ENCODE results near the gene FUT7. TPM values are rescaled to one million over a fixed set of nuclear protein-coding genes. Genes with fewer than 3 reads are reported as not detected.

The FUT7 gene
- total and polyA plus RNA-seq, 9 of the 15 experiments (the other 6 are each of a cell fraction or from before 2014, with no cell fraction given), result not detected

GRCh38 chr9:137002646-137003041 lies 29.2 kb downstream of the FUT7 start:
- FAIRE-seq (no peak), ATAC-seq (no peak), DNase-seq (ENCODE audit: extremely low read depth in 1 of 4, low spot score in 3 of 4) (no peak)
- Histone ChIP-seq H2AFZ (ENCODE audit: low read depth, low read length) (no peak overlapping the region), H3K27me3 (ENCODE audit: control insufficient read depth in 2 of 2, insufficient read depth in 2 of 2, low read length in 2 of 2) (no peaks in the 10 kb centered on the region), H3K4me2 (ENCODE audit: insufficient read depth, low read length) (no peak overlapping the region), H3K36me3 (ENCODE audit: control insufficient read depth, insufficient read depth, low read length) (no peaks in the 10 kb centered on the region), H3K27ac (ENCODE audit: extremely low read depth, low read depth, low read length) (no peak overlapping the region), H4K20me1 (replicated peaks; ENCODE audit: control insufficient read depth, insufficient read depth, low read length) (no peaks in the 10 kb centered on the region), H3K4me1 (replicated peaks in 1 of 2; ENCODE audit: control insufficient read depth in 2 of 2, insufficient read depth in 2 of 2, low read length in 2 of 2) (peaks cover 3 to 34% of the 10 kb centered on the region in 2 experiments; a peak in 3 of 5 replicates), H3K9me1 (ENCODE audit: control insufficient read depth, insufficient read depth, low read length) (no peaks in the 10 kb centered on the region), H3K79me2 (ENCODE audit: control insufficient read depth, insufficient read depth, low read length) (no peaks in the 10 kb centered on the region), H3K9ac (ENCODE audit: insufficient read depth in 1 of 2, low read depth in 2 of 2, low read length in 2 of 2) (peak overlapping the region in 1 of 2 experiments; percentile 61; a peak in 2 of 4 replicates), H3K4me3 (no peak overlapping the region), H3K9me3 (replicated peaks; ENCODE audit: control insufficient read depth, insufficient read depth, low read depth, low read length) (0 out of 2 replicates have a peak, but pooled peaks cover 1% of the 10 kb centered on the region)
- ChIA-PET POLR2A (interaction anchor here (0.6 kb wide), 1 partner anchor 50 kb away, joined by 3 read pairs; no protein-coding TSS in a partner anchor), CTCF (ENCODE audit: low intra/inter-chr PET ratio) (no interaction called here)
- no peak for TF ChIP-seq DMBX1 (CRISPR knock-in tag; IDR thresholded peaks at IDR 0.05; ENCODE audit: borderline replicate concordance)
- no peak for TF ChIP-seq CLOCK (CRISPR knock-in tag; IDR thresholded peaks at IDR 0.05; ENCODE audit: borderline replicate concordance)
- no peak for TF ChIP-seq YY1 (IDR thresholded peaks at IDR 0.05; ENCODE audit: borderline replicate concordance in 1 of 3, control insufficient read depth in 1 of 3, extremely low read depth in 1 of 3, insufficient read depth in 3 of 3, insufficient read length in 1 of 3, insufficient replicate concordance in 2 of 3, low read depth in 1 of 3, low read length in 2 of 3)
- TF ChIP-seq NFIX (CRISPR knock-in tag; IDR thresholded peaks at IDR 0.05; ENCODE audit: low read depth), result no peak
- TF ChIP-seq ETS1 (conservative IDR thresholded peaks at IDR 0.05; ENCODE audit: control insufficient read depth, low read depth, low read length), result no peak
- TF ChIP-seq ZNF507 (tag; conservative IDR thresholded peaks at IDR 0.05), result no peak
- no peak for TF ChIP-seq MLX (CRISPR knock-in tag; conservative IDR thresholded peaks at IDR 0.05)
- no peak for TF ChIP-seq FOXA3 (CRISPR knock-in tag; conservative IDR thresholded peaks at IDR 0.05 in 1 of 2, IDR thresholded peaks at IDR 0.05 in 1 of 2)
- no peak for TF ChIP-seq KLF10 (CRISPR knock-in tag; IDR thresholded peaks at IDR 0.05)
- no peak for TF ChIP-seq POLR2A (conservative IDR thresholded peaks at IDR 0.05)
- no peak for TF ChIP-seq TBL1XR1 (IDR thresholded peaks at IDR 0.05; ENCODE audit: low read length in 2 of 2)
- TF ChIP-seq HMG20A (CRISPR knock-in tag; conservative IDR thresholded peaks at IDR 0.05), result no peak
- BruUV-seq (replicated peaks), result no TSS peak
- in situ Hi-C loops (cut with MboI), result no loop called here
- intact Hi-C loops (cut with micrococcal nuclease), result no loop called here
- 40% methylated on average over 10 of the region's 10 CpGs for WGBS (ENCODE audit: insufficient coverage, low coverage, missing lambda C conversion rate)
